Posterior vena cava (tissue), 2 donors: ENCODE measurements around the gene USP36. TPM values are rescaled to one million over a fixed set of nuclear protein-coding genes. Genes with fewer than 3 reads are reported as not detected.

Source experiments
- DNase-seq: peaks from one replicate; pipeline ENCODE4 v3.0.0-alpha.2; 2020; ENCODE audit warnings: low spot score
- intact Hi-C, 2 donors: fragments of 100-400 bp; cut with DNase I; formaldehyde crosslinking; loops; one replicate each; pipeline versions ENCODE4 v1.14.1 to v1.14.2; 2022 to 2023
- total RNA-seq, 2 donors: library from RNA; stranded (reverse); fragmentation: NEBNext Ultra II Directional; extraction: Animal tissue kit (Norgen Biotek cat#: 25700); gene quantifications; one replicate each; pipeline ENCODE4 v1.2.1, GENCODE V29; 2021
- donor health status: DM: yes; HTN: yes; CAD: no.
- donor health status: DM: yes; HTN: yes; CAD: no.

USP36 gene
- total RNA-seq, 2 donors from 2014 or later: 47.1 to 52.1 TPM

GRCh38 chr17:78844301-78845005, 3.8 kb upstream of the USP36 start:
- DNase-seq: no peak
- intact Hi-C loops: no loop called here

- intact Hi-C loops: no loop called here
- no peak for DNase-seq
These were observed 2.4 kb upstream of the USP36 start for GRCh38 chr17:78842881-78843565.

GRCh38 chr17:78840530-78840779, 159 bp downstream of the USP36 start:
- intact Hi-C loops: no loop called here
- DNase-seq: no peak

DNA sequence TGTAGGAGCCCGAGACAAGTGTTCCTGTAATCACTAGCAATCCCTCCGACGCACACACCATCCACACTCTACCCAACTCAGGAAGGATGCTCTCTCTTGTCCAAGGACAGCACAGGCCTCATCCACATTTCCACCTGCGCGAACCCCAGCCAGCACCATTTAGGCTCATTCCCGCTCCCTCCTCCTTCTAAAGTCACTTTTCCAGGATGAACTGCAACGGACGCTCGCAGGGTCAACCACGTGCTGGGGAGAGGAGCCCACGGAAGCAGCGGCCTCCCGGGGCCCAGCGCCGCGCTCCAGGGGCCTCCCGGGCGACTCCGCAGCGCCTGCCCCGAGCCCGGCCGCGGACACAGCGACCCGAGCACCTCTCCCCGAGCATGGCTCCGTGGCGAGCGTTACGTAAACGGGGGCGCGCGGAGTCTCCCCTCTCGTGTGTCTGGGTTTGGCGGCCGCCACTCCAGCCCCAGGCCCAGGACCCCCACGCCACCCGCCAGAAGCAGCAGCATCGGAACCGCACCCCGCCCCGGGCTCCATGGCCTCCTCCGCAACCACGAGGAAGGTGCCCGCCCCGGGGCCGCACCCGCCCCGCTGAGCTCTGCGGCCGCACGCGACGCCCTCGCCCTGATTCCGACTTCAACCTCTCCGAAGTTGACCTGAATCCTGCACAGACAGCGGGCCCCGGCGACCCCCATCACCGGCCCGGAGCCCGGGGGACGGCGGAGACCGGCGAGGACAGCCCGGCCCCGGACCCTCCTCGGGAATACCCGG, 668 bp downstream of the USP36 start:
- intact Hi-C loops: no loop called here
- peak; percentile 89 for DNase-seq

GRCh38 chr17:78839235-78839761, 1.3 kb downstream of the USP36 start:
- no peak for DNase-seq
- intact Hi-C loops: no loop called here

- intact Hi-C loops: no loop called here
- DNase-seq: peak; percentile 79
These were observed 2.0 kb downstream of the USP36 start for GRCh38 chr17:78838574-78839005.

- no peak for DNase-seq
- intact Hi-C loops: no loop called here
These were observed 4.1 kb downstream of the USP36 start for GRCh38 chr17:78836420-78837021.

DNA sequence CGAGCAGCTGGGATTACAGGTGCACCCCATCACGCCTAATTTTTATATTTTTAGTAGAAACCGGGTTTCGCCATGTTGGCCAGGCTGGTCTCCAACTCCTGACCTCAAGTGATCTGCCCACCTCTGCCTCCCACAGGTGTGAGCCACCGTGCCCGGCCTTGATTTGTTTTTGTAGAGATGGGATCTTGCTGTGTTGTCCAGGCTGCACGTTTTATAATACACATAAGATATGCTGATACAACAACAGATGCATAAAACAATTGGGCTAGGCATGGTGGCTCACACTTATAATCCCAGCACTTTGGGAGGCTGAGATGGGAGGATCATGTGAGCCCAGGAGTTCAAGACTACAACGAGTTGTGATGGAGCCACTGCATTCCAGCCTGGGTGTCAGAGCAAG, 6.0 kb downstream of the USP36 start:
- DNase-seq: peak; percentile 30
- intact Hi-C loops: no loop called here

GRCh38 chr17:78832541-78832810, 8.1 kb downstream of the USP36 start:
- no peak for DNase-seq
- intact Hi-C loops: no loop called here

- DNase-seq: peak; percentile 42
- intact Hi-C loops: no loop called here
These were observed 8.7 kb downstream of the USP36 start for GRCh38 chr17:78831688-78832540.

DNA sequence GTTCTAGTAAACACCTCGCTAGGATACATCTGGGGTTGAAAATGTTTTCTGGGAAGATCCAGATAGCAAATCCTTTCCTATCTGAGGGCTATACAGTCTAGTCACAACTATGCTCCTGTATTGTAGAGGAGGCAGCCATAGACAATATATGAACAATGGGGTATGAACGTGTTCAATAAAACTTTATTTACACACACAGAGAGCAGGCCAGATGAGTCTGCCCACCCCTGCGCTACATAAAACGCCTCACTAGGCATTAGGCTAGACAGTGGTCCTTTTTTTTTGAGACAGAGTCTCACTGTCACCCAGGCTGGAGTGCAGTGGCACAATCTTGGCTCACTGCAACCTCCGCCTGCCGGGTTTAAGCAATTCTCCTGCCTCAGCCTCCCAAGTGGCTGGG, 11.1 kb downstream of the USP36 start:
- DNase-seq: no peak
- intact Hi-C loops: no loop called here

DNA sequence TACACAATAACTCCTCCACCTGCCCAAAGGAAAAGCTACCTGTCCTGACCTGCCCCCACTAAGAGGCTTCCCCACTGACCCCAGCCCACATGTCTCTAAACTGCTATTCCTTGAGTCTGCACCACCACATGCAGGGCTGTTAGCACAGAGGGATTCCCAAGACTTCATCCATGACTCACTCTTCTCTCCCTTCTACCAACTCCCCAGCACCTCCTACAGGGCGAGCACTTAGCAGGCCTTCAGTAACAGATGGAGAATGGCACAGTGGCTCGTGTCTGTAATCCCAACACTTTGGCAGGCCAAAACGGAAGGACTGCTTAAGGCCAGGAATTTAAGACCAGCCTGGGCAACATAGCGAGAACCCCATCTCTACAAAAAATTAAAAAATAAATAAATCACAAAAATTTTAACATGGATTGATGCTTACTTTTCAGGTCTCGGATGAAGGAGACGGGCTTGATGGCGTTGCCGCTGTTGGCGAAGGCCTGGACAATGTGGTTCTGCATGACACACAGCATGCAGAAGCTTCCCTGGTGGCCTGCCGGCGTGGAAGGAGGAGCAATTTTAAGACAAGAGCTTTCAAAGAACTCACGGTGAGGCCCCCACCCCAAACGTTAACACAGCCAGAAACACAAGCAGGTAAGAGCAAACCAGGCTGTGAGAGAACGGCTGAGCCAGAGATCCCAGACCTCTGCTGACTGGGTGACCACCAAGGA, 12.0 kb downstream of the USP36 start:
- DNase-seq: peak; percentile 46
- intact Hi-C loops: no loop called here

DNA sequence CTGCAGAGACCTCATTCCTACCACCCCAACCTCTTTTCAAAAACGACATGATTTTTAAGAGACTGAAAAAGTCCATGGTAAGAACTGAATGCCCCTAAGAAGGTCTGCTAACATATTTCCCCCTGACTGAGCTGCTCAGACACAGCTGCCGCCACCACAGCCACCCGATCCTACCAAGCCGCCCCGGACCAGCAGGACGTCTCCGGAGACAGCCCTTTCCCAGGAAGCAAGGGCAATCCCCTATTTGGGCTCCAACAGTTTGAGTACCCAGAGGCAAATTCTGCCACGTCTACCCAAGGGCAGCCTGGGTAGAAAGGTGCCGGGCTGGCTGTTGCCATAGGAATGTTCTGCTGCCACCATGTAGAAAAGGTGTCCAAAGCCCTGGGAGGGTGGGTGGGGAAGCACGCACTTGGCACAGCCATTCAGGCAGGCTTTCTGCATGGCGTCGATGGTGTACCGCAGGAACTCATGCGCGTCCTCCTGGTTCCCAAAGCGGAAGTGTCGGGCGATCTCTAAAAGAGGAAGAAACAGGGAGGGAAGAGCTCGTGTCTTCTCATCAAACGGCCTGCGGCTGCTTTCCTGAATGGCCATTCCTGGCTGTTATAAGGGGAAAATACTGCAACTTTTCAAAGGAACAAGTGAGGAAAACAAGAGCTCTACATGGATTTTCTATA, 13.6 kb downstream of the USP36 start:
- intact Hi-C loops: no loop called here

GRCh38 chr17:78826421-78826820, 14.2 kb downstream of the USP36 start:
- intact Hi-C loops: no loop called here
- no peak for DNase-seq

More for the DNA sequence above, 13.6 kb downstream of the USP36 start:
- peak; percentile 88 for DNase-seq

- intact Hi-C loops: no loop called here
- DNase-seq: peak; percentile 41
These were observed 14.9 kb downstream of the USP36 start for GRCh38 chr17:78825696-78826095.

DNA sequence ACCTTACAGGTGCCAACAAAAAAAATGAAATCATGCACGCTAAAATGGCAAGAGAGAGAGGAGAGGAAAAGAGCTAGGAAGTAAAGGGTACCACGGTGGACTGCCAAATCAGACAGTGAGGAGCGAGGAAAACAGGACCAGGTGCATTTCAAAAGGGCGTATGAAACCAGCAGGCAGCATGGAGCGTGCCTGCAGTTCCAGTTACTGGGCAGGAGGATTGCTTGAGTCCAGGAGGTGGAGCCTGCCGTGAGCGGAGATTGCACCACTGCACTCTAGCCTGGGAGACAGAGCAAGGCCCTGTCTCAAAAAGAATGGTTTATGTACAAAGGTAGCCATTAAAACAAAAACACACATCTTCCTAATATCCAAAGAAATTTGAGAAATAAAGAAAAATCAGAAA, 16.4 kb downstream of the USP36 start:
- intact Hi-C loops: no loop called here
- DNase-seq: no peak

DNA sequence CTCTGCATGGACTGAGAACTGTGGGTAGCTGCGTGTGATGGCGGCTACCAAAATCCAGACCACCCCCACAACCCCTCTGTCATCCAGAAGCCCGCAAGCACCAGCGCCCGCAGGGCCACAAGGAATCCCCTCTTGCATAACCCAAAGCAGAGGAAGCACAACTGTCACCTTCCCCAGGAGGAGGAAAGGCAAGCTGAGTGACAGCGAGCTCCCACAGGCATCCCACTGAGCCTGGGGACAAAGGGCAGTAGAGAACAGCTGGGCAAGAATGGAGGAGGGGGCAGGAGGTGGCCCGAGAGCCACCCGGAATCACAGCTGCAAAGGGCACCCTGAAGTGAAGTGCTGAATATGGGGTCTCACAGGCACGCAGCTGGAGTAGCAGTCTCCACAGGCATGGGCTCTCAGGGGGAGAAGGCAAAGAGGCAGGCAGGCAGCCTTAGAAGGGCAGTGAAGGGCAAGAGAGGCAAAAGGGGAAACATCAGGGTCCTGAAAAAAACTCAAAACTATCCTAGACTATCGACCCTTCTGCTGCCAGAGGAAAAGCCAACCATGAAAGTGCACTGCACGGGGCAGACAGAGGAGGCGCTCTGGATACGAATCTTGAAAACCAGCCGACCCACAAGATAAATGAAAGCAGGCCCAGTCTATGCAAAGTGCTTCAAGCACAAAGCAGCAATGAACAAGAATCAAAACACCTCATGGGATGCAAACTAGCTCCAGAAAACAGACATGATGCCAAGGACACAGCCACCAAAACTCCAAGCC, 17.1 kb downstream of the USP36 start:
- DNase-seq: peak; percentile 71
- intact Hi-C loops: no loop called here
